Inflammatory macrophage treated with lipopolysaccharide for 4 hours (primary cell): ENCODE measurements around the gene CTNND2.

Experiments
- DNase-seq: peaks from one replicate; pipeline ENCODE4 v3.0.0-alpha.2; 2020

CTNND2 gene

DNA sequence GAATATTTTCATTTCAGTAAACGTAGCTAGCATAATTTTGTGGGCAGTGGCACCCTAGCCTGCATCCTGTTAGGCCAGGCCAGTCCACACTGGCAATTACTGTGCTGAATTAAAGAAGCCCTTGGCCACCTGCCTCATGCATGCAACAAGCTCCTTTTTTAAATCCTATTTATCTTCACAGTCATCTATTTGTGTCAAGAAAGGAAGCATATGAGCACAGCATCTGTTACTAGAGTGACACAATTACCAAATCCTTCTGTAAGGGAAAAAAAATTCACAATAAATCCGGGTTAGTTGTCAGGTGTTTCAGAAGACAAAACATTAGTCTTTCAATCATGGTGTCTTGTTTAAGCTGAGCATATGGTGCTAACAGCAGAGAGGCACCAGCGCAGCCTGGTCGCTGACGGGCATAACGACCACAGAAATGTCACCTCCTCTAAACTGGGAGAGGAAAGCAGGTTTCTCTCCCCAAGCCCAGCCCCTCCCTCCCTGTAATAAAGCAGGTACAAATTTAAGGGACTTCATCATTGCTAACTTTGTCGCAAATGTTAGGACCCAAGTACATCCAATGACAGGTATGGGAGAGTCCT lies 520.6 kb downstream of the CTNND2 start:
- DNase-seq: no peak

- DNase-seq: no peak
These were observed 525.8 kb downstream of the CTNND2 start for GRCh38 chr5:11378461-11378860.

GRCh38 chr5:11377896-11378295 lies 526.4 kb downstream of the CTNND2 start:
- no peak for DNase-seq

DNA sequence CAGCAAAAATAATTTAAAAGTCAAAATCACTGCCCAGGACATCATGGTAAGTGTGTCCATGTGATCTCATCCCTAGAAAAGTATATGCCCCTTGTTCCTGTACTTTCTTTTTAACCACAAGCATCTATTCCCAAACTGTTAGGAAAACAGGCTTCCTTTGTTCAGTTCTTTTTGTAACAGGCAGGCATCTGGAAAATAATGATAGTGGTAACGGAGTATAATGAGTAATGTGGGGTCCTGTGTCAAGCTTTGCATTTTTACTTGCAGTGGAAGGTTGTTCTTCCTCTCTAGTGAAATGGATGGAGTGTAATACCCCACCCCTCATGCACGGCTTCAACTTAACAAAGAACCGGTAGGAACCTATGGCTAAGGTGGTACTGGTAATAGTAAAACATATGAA lies 532.1 kb downstream of the CTNND2 start:
- DNase-seq: no peak

- no peak for DNase-seq
These were observed 533.2 kb downstream of the CTNND2 start for GRCh38 chr5:11371021-11371420.

- no peak for DNase-seq
These were observed 539.7 kb downstream of the CTNND2 start for GRCh38 chr5:11364531-11364930.

DNA sequence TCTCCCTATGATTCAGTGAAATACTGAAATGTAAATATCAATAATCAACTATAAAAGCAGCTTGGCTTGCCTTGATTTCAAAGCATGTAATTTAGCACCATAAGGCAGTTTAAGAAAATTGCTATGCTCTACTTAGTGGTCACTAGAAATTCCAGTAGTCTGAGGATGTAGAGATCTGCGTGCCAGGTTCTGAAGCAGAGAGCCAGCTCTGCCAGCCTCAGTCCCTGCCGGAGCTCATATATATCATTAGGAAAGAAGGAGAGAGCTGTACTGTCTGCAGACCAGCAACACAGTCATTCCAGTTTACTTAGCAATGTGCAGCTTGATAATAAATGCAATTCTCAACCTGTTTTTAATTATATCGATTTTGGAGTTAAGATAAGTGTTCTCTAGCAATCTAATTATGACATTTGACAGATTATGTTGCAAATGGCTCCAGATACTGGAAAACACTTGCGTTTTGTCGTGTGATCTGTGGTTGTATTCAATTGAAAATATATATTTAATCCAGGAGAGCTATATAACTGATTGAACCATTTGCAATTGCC lies 540.5 kb downstream of the CTNND2 start:
- DNase-seq: no peak

- no peak for DNase-seq
These were observed 542.5 kb downstream of the CTNND2 start for GRCh38 chr5:11361768-11362167.

DNA sequence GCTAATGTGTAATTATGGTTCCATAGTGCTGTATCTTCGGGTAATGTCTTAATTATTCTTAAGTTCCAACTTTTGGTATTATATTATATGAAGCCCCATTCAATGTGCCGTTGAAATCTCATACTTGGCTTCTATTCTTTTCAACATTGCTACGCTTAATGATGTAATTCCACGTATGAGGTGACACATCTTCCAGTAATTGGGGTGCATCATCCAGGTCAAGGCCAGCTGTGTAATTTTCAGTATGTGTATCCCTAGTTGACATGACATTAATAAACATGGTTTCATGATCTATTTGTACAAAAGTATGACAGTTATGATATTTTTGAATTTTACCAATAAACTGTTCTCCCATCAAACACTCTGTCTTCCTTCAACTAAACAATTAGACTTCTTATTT lies 546.3 kb downstream of the CTNND2 start:
- no peak for DNase-seq

GRCh38 chr5:11355491-11355890 lies 548.8 kb downstream of the CTNND2 start:
- DNase-seq: no peak

- DNase-seq: no peak
These were observed 557.9 kb downstream of the CTNND2 start for GRCh38 chr5:11346336-11346735.

DNA sequence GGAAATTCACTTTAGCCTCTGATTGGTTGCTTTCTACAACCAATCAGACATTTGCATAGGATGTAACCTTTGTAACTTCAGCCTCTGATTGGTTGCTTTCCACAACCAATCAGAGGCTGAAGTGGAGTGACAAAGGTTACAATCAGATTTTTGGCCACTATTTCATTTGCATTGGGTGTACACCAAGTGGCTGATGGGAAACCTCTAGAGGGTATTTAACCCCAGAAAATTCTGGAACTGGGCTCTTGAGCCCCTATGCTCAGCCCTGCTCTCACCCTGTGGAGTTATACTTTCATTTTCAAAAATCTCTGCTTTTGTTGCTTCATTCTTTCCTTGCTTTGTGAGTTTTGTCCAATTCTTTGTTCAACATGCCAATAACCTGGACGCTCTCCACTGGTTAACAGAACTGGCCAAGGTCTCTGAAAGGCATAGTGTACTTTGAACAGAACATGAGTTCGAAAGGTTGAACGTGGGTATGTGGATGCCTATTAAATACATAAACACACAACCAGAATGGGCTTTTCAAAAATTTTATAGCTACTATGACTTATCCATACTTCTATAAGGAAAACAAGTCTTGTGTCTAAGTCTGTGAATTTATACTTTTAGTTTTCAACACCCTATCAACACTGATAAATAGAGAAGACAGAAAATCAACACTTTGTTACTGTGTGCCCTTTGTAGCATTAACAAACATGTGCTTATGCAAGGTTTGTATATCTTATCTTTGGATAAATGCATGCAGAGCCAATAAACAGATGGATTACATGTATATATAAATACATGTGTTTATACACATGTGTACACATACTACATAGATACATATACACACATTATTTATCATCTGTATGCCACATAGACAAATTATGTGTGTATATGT lies 568.1 kb downstream of the CTNND2 start:
- no peak for DNase-seq

DNA sequence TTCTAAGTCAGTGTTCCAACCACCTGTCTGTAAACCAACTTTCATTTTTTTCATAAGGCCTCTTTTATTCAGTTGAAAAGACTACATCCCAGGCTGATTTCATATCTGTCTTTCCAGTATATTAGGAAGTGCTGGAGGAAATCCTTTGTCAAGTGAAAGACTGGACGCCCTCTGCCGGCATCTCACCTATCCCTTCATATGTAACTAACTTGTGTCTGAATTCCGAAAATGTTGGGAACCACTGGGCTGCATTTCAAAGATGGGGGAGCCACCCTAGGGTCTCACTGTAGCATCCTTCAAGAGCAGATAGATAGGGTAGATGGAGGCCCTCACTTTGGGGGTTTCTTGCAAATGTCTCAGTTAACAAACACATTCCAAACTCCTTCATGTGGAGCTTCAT lies 569.8 kb downstream of the CTNND2 start:
- DNase-seq: no peak

- DNase-seq: peak; percentile 8
These were observed 574.6 kb downstream of the CTNND2 start for GRCh38 chr5:11329679-11330078.

- DNase-seq: peak; percentile 24
These were observed 579.5 kb downstream of the CTNND2 start for GRCh38 chr5:11324521-11325289.

- peak; percentile 49 for DNase-seq
These were observed 580.5 kb downstream of the CTNND2 start for GRCh38 chr5:11323761-11324160.

- DNase-seq: peak; percentile 97
These were observed 582.1 kb downstream of the CTNND2 start for GRCh38 chr5:11322133-11322532.

DNA sequence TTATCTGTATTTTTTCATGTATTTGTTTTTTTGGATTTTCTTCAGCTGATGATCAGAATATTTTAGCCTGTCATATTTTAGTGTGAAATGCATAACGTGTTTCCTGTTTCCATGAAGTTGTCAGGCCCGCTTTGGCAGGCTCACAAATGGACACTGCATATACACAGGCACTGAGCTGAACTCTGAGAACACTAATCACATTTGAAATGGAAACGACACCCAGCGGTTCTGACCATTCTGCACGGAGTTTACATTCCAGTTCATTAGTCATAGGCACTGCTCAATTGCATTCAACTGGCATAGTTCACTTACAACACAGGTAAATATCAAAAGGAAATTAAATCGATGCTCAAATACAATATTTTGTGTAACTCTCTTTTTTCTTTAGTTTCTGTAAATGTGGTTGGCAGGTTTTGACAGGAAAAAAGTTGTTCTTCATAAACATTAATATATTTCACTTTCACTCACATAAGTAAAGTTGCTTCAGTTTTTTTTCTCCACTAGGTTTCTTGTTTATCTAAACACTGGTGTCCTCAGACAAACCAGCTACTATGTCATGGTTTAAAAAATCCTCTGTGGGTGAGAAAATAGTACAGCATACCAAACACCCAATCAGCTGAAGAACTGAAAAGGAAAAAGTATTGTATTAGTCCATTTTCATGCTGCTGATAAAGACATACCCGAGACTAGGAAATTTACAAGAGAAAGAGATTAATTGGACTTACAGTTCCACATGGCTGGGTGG lies 584.2 kb downstream of the CTNND2 start:
- DNase-seq: no peak

DNA sequence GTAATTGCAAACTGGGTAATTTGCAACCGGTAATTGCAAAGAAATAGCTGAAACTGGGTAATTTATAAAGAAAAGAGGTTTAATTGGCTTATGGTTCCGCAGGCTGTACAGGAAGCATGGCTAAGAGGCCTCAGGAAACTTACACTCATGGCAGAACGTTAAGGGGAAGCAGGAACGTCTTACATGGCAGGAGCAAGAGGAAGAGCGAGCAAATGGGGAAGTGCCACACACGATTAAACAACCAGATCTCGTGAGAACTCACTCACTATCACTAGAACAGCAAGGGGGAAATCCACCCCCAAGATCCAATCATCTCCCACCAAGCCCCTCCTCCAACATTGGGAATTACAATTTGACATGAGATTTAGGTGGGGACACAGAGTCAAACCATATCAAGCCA lies 590.6 kb downstream of the CTNND2 start:
- DNase-seq: peak; percentile 52

DNA sequence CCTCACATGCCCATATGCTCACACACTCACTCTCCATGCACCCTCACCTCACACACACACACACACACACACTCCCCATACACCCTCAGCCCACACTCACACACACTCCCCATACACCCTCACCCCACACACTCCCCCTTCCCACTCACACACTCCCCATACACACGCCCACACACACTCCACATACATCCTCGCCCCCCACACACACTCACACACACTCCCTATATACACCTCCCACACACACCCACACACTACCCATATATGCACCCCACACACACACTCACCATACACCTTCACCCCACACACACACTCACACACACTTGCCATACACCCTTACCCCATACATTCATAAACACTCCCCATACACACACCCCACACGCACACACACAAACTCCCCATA lies 592.5 kb downstream of the CTNND2 start:
- no peak for DNase-seq

DNA sequence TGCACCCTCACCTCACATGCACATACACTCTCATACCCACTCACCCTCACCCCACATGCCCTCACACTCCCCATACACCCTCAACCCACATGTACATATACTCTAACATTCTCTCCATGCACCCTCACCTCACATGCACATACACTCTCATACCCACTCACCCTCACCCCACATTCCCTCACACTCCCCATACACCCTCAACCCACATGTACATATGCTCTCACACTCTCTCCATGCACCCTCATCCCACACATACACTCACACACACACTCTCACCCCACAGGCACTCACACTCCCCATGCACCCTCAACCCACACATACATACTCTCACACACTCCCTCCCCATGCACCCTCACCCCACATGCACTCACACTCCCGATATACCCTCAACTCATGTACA lies 593.0 kb downstream of the CTNND2 start:
- no peak for DNase-seq

- DNase-seq: no peak
These were observed 594.1 kb downstream of the CTNND2 start for GRCh38 chr5:11310158-11310557.

DNA sequence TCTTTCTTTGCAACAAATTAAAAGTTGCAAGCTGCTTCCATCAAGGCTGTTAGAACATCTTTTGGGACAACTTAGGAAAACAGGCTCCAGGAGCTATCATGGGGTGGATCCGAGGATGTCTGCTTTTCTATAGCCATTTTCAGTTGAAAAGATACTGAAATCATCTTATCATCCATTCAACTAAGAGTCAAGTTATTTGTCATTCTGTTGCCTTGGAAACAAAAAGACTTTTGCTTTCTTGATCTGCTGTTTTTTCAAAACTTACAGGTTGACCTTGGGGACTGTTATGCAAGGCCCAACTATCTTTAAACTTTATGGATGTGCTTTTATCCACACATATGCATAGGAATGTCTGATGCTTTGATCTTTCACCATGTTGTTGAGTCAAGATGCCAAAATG lies 597.9 kb downstream of the CTNND2 start:
- DNase-seq: no peak
